Pancreas (tissue), 10 donors: ENCODE results near the gene ATAD3C. TPM values are rescaled to one million over a fixed set of nuclear protein-coding genes. Genes with fewer than 3 reads are reported as not detected.
A peak's percentile ranks its signal among the peaks of the same experiment; 100 is the strongest.
"Not testable (repeated sequence)": the region's sequence is repeated elsewhere in the genome, so short reads cannot be mapped to it uniquely, and the experiment has no call there.

ENCODE experiments used
- ATAC-seq, 4 donors: fragments of 200-7000 bp; cut with Tn5 transposase; one replicate each; pipeline versions ENCODE4 v1.8.0 to v1.9.1; 2020; ENCODE audit warnings: mild to moderate bottlenecking in 4 of 4, moderate library complexity in 4 of 4
- DNase-seq, 6 donors: peaks; one replicate each; pipeline ENCODE4 v3.0.0-alpha.2; 2020
- FAIRE-seq: peaks from 2 replicates; lab custom pipeline; 2012; peaks lifted over from hg19 to GRCh38; lab: Jason Lieb, UNC
- H3K27ac ChIP-seq, 4 donors: fragments of 200-600 bp; sonication (generic); 1 replicate in 3 of 4; 2 replicates in 1 of 4; pipeline versions ENCODE4 v1.5.0 to v1.8.0; 2020
- H3K27me3 ChIP-seq, 4 donors: fragments of 200-600 bp; one replicate each; pipeline ENCODE4 v1.8.0; 2021
- H3K36me3 ChIP-seq, 3 donors: fragments of 200-600 bp; sonication (generic) in 1 of 3; one replicate each; pipeline versions ENCODE4 v1.5.0 to v1.8.0; 2020 to 2021
- H3K4me1 ChIP-seq, 3 donors: fragments of 200-600 bp; one replicate each; pipeline ENCODE4 v1.8.0; 2021
- H3K4me3 ChIP-seq, 4 donors: fragments of 200-600 bp; sonication (generic) in 2 of 4; one replicate each; pipeline versions ENCODE4 v1.5.0 to v1.8.0; 2020 to 2021
- H3K9me3 ChIP-seq, 4 donors: fragments of 200-600 bp; one replicate each; pipeline ENCODE4 v1.8.0; 2021
- WGBS, 2 donors: extraction: QIAGEN DNeasy Blood & Tissue Kit; methylation state at CpG; one replicate each; pipeline ENCODE4 v1.1.7; 2013; 5-methylcytosine and 5-hydroxymethylcytosine counted together
- intact Hi-C, 3 donors: fragments of 100-400 bp; cut with DNase I; formaldehyde crosslinking; loops; one replicate each; pipeline versions ENCODE4 v1.11.1 to v1.14.2; 2022
- polyA plus RNA-seq, 2 donors: library from polyadenylated mRNA; stranded (reverse); fragments of 200-250 nt; gene quantifications; one replicate each; pipeline ENCODE4 v1.2.3, GENCODE V29; 2013
- total RNA-seq, 6 donors: library from RNA; stranded (reverse); fragmentation: NEBNext Ultra II Directional in 4 of 6; extraction: Animal tissue kit (Norgen Biotek cat#: 25700) in 4 of 6; gene quantifications; one replicate each; pipeline versions ENCODE4 v1.2.1 to v1.2.4, GENCODE V29; 2021 to 2023
- TF ChIP-seq, protein P1 (sequence below), 4 donors: fragments of 200-600 bp; sonication (generic) in 3 of 4; IDR thresholded peaks; one replicate each; pipeline versions ENCODE4 v1.5.0 to v1.8.0; 2021; ENCODE audit warnings: antibody characterized with exemption in 4 of 4
- donor health status: healthy with polysubstance abuse.
- donor health status: DM: no; HTN: no; CAD: no; lungs with moderate emphysema.
- donor health status: DM: no; HTN: no; CAD: no.
- donor health status: control.
- donor health status: control.
- donor health status: Bipolar disorder and iron deficiency.
- donor health status: DM: yes; HTN: yes; CAD: no.
- donor health status: DM: no; HTN: no; CAD: no.
- donor health status: DM: no; HTN: no; CAD: no.
- donor health status: DM: yes; HTN: yes; CAD: no.

The ATAD3C gene
- total and polyA plus RNA-seq, 8 donors = 2.4 to 22.0 (median 7.5) TPM

DNA sequence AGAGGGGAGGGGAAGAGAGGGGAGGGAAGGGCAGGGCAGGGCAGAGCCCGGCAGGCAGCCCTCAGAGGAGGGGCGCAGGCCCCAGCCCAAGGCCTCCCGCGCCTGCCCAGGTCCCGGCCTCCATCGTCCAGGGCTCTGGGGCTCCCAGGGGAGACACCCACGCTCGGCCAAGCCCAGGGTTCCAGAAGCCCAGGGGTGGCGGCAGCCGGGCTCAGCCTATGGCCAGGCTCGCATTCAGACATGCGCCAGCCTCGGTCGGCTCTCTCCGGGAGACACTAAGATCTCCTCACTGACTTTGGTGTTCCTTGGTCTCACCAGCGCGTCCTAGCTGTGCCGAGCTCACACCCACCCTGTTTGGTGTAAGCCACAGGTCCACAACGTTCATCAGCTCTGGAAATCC is 21.3 kb upstream of the ATAD3C start:
- Histone ChIP-seq H3K27ac (peak overlapping the region in 1 of 4 donors; percentile 96), H3K4me1 (peaks cover 9 to 39% (median 32%) of the 10 kb centered on the region in 3 donors), H3K9me3 (no peaks in the 10 kb centered on the region), H3K4me3 (no peak overlapping the region), H3K27me3 (no peaks in the 10 kb centered on the region), H3K36me3 (no peaks in the 10 kb centered on the region)
- ATAC-seq (no peak), DNase-seq (peak in 2 of 6 donors; percentile 12 to 74), FAIRE-seq (no peak)
- intact Hi-C loops = no loop called here
- 77 to 85% methylated on average over 18 to 19 of the region's 19 CpGs for WGBS, 2 donors
- TF ChIP-seq, protein P1, sequence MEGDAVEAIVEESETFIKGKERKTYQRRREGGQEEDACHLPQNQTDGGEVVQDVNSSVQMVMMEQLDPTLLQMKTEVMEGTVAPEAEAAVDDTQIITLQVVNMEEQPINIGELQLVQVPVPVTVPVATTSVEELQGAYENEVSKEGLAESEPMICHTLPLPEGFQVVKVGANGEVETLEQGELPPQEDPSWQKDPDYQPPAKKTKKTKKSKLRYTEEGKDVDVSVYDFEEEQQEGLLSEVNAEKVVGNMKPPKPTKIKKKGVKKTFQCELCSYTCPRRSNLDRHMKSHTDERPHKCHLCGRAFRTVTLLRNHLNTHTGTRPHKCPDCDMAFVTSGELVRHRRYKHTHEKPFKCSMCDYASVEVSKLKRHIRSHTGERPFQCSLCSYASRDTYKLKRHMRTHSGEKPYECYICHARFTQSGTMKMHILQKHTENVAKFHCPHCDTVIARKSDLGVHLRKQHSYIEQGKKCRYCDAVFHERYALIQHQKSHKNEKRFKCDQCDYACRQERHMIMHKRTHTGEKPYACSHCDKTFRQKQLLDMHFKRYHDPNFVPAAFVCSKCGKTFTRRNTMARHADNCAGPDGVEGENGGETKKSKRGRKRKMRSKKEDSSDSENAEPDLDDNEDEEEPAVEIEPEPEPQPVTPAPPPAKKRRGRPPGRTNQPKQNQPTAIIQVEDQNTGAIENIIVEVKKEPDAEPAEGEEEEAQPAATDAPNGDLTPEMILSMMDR (IDR thresholded peaks at IDR 0.05) = no peak

DNA sequence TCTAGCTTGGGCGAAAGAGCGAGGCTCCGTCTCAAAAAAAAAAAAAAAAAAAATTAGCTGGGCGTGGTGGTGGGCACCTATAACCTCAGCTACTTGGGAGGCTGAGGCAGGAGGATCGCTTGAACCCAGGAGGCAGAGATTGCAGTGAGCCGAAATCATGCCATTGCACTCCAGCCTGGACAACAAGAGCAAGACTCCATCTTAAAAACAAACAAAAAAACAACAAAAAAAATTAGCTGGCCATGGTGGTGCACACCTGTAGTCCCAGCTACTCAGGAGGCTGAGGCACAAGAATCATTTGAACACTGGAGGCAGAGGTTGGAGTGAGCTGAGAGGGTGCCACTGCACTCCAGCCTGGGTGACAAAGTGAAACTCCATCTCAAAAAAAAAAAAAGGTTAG is 20.5 kb upstream of the ATAD3C start:
- ATAC-seq, H3K4me3 ChIP-seq, H3K27me3 ChIP-seq, DNase-seq, H3K9me3 ChIP-seq, FAIRE-seq, intact Hi-C loops, H3K36me3 ChIP-seq: not testable (repeated sequence)
- Histone ChIP-seq H3K27ac (peak overlapping the region in 2 of 4 donors; percentile 96), H3K4me1 (peaks cover 9 to 47% (median 32%) of the 10 kb centered on the region in 3 donors)
- WGBS, 2 donors = 91 to 100% methylated on average over 6 of the region's 6 CpGs

DNA sequence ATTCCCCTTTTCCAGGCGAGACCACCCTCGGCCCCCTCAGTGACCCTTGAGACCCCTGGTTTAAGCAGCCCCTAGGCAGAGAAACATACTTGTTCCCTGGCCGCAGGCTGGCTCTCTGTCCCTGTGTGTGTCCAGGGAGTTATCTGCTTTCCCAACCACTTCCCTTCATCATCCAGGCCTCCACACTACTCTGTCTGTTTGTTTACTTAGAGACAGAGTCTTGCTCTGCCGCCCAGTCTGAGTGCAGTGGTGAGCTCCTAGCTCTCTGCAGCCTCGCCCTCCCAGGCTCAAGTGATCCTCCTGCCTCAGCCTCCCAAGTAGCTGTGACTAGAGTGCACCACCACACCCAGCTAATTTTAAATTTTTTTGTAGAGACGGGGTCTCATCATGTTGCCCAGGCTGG is 19.8 kb upstream of the ATAD3C start:
- H3K27ac ChIP-seq = peak overlapping the region; percentile 81 to 96 (median 92)
- intact Hi-C loops = no loop called here
- H3K4me3 ChIP-seq = no peak overlapping the region
- FAIRE-seq = no peak
- H3K9me3 ChIP-seq = no peaks in the 10 kb centered on the region
- peaks cover 9 to 54% (median 36%) of the 10 kb centered on the region in 3 donors for H3K4me1 ChIP-seq
- 64 to 65% methylated on average over 6 of the region's 6 CpGs for WGBS, 2 donors
- DNase-seq = peak in 2 of 6 donors; percentile 14 to 22
- H3K27me3 ChIP-seq = no peaks in the 10 kb centered on the region
- no peak for ATAC-seq
- TF ChIP-seq, protein P1 (IDR thresholded peaks at IDR 0.05) = no peak
- no peaks in the 10 kb centered on the region for H3K36me3 ChIP-seq

DNA sequence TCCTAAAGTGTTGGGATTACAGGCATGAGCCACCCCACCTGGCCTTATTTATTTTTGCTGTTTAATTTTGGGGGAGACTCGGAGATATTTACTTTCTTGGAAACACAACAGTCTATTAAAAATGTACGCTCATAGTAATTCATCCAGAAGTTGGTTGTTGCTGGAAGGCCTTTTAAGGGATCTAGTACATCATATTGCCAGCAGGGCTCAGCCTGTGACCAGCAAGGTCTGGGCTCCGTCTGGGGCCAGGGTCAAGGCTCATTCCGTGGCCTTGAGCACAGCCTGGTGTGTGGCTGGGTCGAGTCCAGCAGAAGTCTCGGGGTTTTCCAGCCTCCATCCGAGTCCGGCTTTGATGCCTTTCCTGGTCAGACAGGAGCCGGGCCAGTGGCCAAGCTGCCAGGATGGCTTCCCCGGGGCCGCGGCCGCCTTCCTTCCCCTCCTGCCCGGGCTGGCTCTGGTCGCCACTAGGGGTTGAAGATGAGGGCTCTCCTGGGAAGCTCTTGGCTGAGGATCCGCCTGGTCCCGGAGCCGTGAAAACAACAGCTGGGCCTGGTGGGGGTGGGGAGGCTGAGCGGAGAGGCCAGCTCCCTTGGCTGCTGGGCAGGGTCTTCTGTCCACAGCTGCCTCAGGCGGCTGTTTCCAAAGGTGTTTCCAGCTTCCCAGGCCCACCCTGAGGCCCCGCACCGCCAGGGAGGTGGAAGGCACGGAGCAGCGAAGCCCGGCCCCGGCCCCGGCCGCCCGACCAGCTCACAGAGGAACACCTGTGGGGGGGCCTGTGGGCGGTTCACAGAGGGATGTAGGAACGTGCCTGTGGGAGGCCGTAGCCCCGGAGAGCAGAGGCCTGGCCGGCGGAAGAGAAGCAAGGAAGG is 19.1 kb upstream of the ATAD3C start:
- 17 to 28% methylated on average over 35 of the region's 35 CpGs for WGBS, 2 donors
- no peak overlapping the region for H3K4me3 ChIP-seq
- no peaks in the 10 kb centered on the region for H3K36me3 ChIP-seq
- no peaks in the 10 kb centered on the region for H3K27me3 ChIP-seq
- H3K9me3 ChIP-seq = no peaks in the 10 kb centered on the region
- no peak for FAIRE-seq
- peaks cover 9 to 60% (median 42%) of the 10 kb centered on the region in 3 donors for H3K4me1 ChIP-seq
- TF ChIP-seq, protein P1 (IDR thresholded peaks at IDR 0.05) = peak in 2 of 4 donors; percentile 11 to 15
- ATAC-seq = peak; percentile 36 to 67 (median 54)
- intact Hi-C loops = no loop called here
- H3K27ac ChIP-seq = peak overlapping the region; percentile 81 to 96 (median 92)
- peak; percentile 77 to 89 (median 86) for DNase-seq

DNA sequence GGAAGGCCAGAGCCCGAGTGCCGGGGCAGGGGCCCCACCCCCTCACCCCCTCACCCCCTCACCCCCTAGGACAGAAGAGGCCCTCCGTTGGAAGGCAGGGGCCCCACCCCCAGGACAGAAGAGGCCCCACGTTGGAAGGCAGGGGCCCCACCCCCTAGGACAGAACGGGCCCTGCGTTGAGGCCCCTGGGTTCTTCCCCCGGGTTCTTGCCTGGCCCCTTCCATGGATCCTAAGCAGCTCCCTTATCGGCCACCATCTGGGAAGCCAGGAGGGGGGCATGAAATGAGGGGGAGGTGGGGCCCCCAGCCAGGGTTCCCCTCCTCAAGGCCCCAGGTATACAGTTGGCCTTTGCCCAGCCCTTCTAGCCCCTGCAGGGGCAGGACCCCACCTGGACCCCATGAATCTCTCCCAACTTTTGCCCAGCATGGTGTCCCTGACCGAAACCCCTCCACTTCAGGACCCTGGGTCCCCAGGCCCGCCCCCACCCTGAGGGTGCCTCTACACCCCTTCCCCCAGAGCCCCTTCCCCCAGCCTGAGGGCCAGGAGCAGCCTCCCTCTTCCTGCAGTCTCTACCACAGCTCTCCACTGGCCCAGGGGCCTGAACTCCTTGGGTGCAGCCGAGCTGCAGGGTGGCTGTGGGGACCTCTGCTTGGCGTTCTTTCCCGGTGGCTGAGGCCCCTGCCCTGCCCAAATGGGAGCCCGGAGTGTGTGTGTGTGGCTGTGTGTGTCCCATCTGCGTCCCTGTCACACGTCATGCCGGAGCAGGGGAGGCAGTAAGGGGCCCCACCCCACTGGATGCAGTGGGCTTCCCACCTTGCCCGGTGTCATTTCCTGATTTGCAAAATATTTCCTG is 18.3 kb upstream of the ATAD3C start:
- H3K9me3 ChIP-seq = no peaks in the 10 kb centered on the region
- DNase-seq (peak in 4 of 6 donors; percentile 26 to 70 (median 33)), ATAC-seq (no peak), FAIRE-seq (no peak)
- intact Hi-C loops = no loop called here
- H3K27ac ChIP-seq = peak overlapping the region; percentile 81 to 96 (median 92)
- 51 to 65% methylated on average over 10 to 18 of the region's 18 CpGs for WGBS, 2 donors
- H3K36me3 ChIP-seq = no peaks in the 10 kb centered on the region
- H3K27me3 ChIP-seq = no peaks in the 10 kb centered on the region
- no peak overlapping the region for H3K4me3 ChIP-seq
- TF ChIP-seq, protein P1 (IDR thresholded peaks at IDR 0.05) = no peak
- peaks cover 11 to 60% (median 42%) of the 10 kb centered on the region in 3 donors for H3K4me1 ChIP-seq
